Spleen (tissue), 11 donors: ENCODE results near the gene CELA2B. TPM values are rescaled to one million over a fixed set of nuclear protein-coding genes. Genes with fewer than 3 reads are reported as not detected.
"Not testable (repeated sequence)": the region's sequence is repeated elsewhere in the genome, so short reads cannot be mapped to it uniquely, and the experiment has no call there.

Experiments
- DNase-seq: peaks from one replicate; pipeline ENCODE4 v3.0.0-alpha.2; 2020
- H3K27ac ChIP-seq, 8 donors: fragments of 200-600 bp; sonication (generic) in 7 of 8; 1 replicate in 4 of 8; 2 replicates in 4 of 8; pipeline versions ENCODE4 v1.5.0 to v1.8.0; 2016 to 2021; ENCODE audit warnings: inconsistent platforms in 4 of 8, mild to moderate bottlenecking in 4 of 8, moderate library complexity in 1 of 8
- H3K27me3 ChIP-seq, 7 donors: fragments of 200-600 bp; sonication (generic) in 6 of 7; replicated peaks in 1 of 7; 1 replicate in 4 of 7; 2 replicates in 3 of 7; pipeline versions ENCODE4 v1.5.0 to v1.8.0; 2016 to 2021; ENCODE audit warnings: inconsistent platforms in 3 of 7, mild to moderate bottlenecking in 1 of 7
- H3K36me3 ChIP-seq, 6 donors: fragments of 200-600 bp; sonication (generic) in 5 of 6; 1 replicate in 4 of 6; 2 replicates in 2 of 6; pipeline versions ENCODE4 v1.5.0 to v1.8.0; 2016 to 2021; ENCODE audit warnings: inconsistent platforms in 2 of 6
- H3K4me1 ChIP-seq, 6 donors: fragments of 200-600 bp; sonication (generic) in 5 of 6; 1 replicate in 3 of 6; 2 replicates in 3 of 6; pipeline versions ENCODE4 v1.5.0 to v1.8.0; 2016 to 2021; ENCODE audit warnings: inconsistent platforms in 3 of 6
- H3K4me3 ChIP-seq, 8 donors: fragments of 200-600 bp; sonication (generic) in 7 of 8; 1 replicate in 4 of 8; 2 replicates in 4 of 8; pipeline versions ENCODE4 v1.5.0 to v1.8.0; 2016 to 2021; ENCODE audit warnings: inconsistent platforms in 4 of 8, mild to moderate bottlenecking in 4 of 8, moderate library complexity in 2 of 8
- H3K9me3 ChIP-seq, 8 donors: fragments of 200-600 bp; sonication (generic) in 7 of 8; 1 replicate in 4 of 8; 2 replicates in 4 of 8; pipeline versions ENCODE4 v1.5.0 to v1.8.0; 2016 to 2021; ENCODE audit warnings: inconsistent platforms in 4 of 8
- POLR2A ChIP-seq, 3 donors: fragments of 450-650 bp; IDR thresholded peaks; one replicate each; pipeline ENCODE4 v1.5.1; 2017; ENCODE audit warnings: antibody characterized with exemption in 3 of 3, mild to moderate bottlenecking in 1 of 3
- POLR2AphosphoS5 ChIP-seq, 3 donors: sonication (generic); formaldehyde crosslinking; IDR thresholded peaks; one replicate each; pipeline ENCODE4 v1.5.1; 2017; ENCODE audit warnings: antibody characterized with exemption in 3 of 3
- WGBS, 5 donors: extraction: QIAGEN DNeasy Blood & Tissue Kit in 3 of 5; methylation state at CpG; one replicate each; pipeline versions ENCODE4 v1.1.5 to v1.1.7; 2013 to 2018; 5-methylcytosine and 5-hydroxymethylcytosine counted together
- intact Hi-C: fragments of 100-400 bp; cut with DNase I; formaldehyde crosslinking; loops from one replicate; pipeline ENCODE4 v1.15.0; 2023; ENCODE audit warnings: low total_unique reads
- polyA plus RNA-seq, 3 donors: library from polyadenylated mRNA; stranded (reverse); fragments of 200-250 nt; gene quantifications; one replicate each; pipeline ENCODE4 v1.2.1, GENCODE V29; 2013
- total RNA-seq, 7 donors: library from RNA; depleted of rRNA in 3 of 7; stranded (reverse); fragments of >200 nt in 3 of 7; fragmentation: NEBNext Ultra II Directional in 4 of 7; extraction: Animal tissue kit (Norgen Biotek cat#: 25700) in 4 of 7; gene quantifications; one replicate each; pipeline versions ENCODE4 v1.1.0 to v1.2.1, GENCODE V29; 2016 to 2021
- TF ChIP-seq, protein P1 (sequence below), 11 experiments: fragments of 200-600 bp in 7 of 11; fragments of 450-650 bp in 4 of 11; sonication (generic) in 4 of 11; IDR thresholded peaks in 8 of 11; conservative IDR thresholded peaks in 3 of 11; 1 replicate in 7 of 11; 2 replicates in 4 of 11; pipeline versions ENCODE4 v1.4.0 to v1.8.0; 2016 to 2021; ENCODE audit warnings: antibody characterized with exemption in 11 of 11, inconsistent platforms in 4 of 11, mild to moderate bottlenecking in 1 of 11
- donor health status: healthy with polysubstance abuse.
- donor health status: DM: no; HTN: no; CAD: no; lungs with moderate emphysema.
- donor health status: DM: no; HTN: no; CAD: no.
- donor health status: Bipolar disorder and iron deficiency.
- donor health status: healthy.
- donor health status: DM: no; HTN: no; CAD: no.
- donor health status: DM: yes; HTN: yes; CAD: no.

Gene CELA2B
- total and polyA plus RNA-seq, 10 donors: 0.14 TPM; not detected in 9

- intact Hi-C loops: no loop called here
These were observed 1.0 kb downstream of the CELA2B start for GRCh38 chr1:15476927-15477326.

DNA sequence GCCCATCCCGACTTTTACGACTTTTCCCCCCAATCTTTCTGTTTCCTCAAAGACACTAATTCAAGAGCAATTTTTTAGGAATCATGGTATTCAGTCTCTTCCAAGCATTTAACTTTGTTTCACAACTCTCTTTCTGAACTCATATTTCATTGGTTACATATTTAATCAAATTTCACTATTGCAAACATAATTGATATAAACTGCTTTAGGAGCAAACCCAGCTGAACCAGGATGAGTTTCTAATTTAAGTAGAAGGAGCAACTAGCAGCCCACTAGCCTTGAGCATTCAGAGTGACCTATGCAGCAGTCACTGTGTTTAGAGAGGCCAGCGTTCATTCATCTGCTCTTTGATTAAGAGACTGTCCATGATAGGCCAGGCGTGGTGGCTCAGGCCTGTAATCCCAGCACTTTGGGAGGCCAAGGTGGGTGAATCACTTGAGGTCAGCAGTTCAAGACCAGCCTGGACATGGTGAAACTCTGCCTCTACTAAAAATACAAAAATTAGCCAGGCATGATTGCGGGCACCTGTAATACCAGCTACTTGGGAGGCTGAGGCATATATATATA, 1.8 kb downstream of the CELA2B start:
- DNase-seq: no peak
- Histone ChIP-seq H3K27me3 (no peaks in the 10 kb centered on the region), H3K9me3 (no peaks in the 10 kb centered on the region), H3K4me3 (no peak overlapping the region), H3K36me3 (no peaks in the 10 kb centered on the region), H3K4me1 (no peaks in the 10 kb centered on the region), H3K27ac (no peak overlapping the region)
- intact Hi-C loops: no loop called here
- 92 to 94% (median 92%) methylated on average over 4 to 5 of the region's 5 CpGs for WGBS, 5 donors
- TF ChIP-seq POLR2A (IDR thresholded peaks at IDR 0.05): no peak
- no peak for TF ChIP-seq POLR2AphosphoS5 (IDR thresholded peaks at IDR 0.05)
- TF ChIP-seq, protein P1, sequence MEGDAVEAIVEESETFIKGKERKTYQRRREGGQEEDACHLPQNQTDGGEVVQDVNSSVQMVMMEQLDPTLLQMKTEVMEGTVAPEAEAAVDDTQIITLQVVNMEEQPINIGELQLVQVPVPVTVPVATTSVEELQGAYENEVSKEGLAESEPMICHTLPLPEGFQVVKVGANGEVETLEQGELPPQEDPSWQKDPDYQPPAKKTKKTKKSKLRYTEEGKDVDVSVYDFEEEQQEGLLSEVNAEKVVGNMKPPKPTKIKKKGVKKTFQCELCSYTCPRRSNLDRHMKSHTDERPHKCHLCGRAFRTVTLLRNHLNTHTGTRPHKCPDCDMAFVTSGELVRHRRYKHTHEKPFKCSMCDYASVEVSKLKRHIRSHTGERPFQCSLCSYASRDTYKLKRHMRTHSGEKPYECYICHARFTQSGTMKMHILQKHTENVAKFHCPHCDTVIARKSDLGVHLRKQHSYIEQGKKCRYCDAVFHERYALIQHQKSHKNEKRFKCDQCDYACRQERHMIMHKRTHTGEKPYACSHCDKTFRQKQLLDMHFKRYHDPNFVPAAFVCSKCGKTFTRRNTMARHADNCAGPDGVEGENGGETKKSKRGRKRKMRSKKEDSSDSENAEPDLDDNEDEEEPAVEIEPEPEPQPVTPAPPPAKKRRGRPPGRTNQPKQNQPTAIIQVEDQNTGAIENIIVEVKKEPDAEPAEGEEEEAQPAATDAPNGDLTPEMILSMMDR (IDR thresholded peaks at IDR 0.05 in 8 of 11, conservative IDR thresholded peaks at IDR 0.05 in 3 of 11): no peak

More at GRCh38 chr1:15476927-15477326, 1.0 kb downstream of the CELA2B start:
- Histone ChIP-seq H3K27ac (no peak overlapping the region), H3K9me3 (no peaks in the 10 kb centered on the region), H3K4me3 (no peak overlapping the region), H3K27me3 (no peaks in the 10 kb centered on the region), H3K4me1 (no peaks in the 10 kb centered on the region), H3K36me3 (no peaks in the 10 kb centered on the region)
- TF ChIP-seq, protein P1 (IDR thresholded peaks at IDR 0.05 in 8 of 11, conservative IDR thresholded peaks at IDR 0.05 in 3 of 11): no peak
- TF ChIP-seq POLR2A (IDR thresholded peaks at IDR 0.05) (no peak), POLR2AphosphoS5 (IDR thresholded peaks at IDR 0.05) (no peak)
- DNase-seq: no peak
- 91 to 95% (median 94%) methylated on average over 3 of the region's 3 CpGs for WGBS, 5 donors

DNA sequence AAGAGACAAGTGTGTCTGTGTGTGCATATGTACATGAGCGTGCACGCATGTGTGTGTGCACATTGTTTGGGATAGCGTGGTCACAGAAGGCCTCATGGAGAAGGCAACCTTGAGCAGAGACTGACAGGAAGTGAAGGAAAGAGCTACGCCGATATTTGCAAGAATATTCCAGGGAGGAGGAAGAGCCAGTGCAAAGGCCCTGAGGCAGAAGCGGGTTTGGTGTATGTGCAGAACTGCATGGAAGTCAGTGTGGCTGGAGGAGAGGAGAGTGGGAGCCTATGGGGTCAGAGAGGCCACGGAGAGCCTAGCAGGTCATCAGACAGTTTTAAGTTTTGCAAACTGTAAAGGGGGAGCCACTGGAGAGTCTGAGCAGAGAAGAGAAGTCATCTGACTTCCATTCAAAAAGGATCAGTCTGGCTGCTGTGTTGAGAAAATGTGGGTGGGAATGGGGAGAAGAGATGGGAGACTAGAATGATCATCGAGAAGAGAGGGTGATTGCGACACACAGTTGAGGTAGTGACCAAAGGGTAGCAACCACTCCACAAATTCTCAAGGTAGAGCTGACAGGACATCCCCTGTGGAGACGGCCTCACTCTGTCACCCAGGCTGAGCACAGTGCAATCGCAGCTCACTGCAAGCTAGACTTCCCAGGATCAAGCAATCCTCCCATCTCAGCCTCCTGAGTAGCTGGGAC, 3.9 kb downstream of the CELA2B start:
- TF ChIP-seq, protein P1 (IDR thresholded peaks at IDR 0.05 in 8 of 11, conservative IDR thresholded peaks at IDR 0.05 in 3 of 11): no peak
- TF ChIP-seq POLR2A (IDR thresholded peaks at IDR 0.05) (no peak), POLR2AphosphoS5 (IDR thresholded peaks at IDR 0.05) (no peak)
- no peak for DNase-seq
- H3K27me3 ChIP-seq: no peaks in the 10 kb centered on the region
- H3K9me3 ChIP-seq: no peaks in the 10 kb centered on the region
- peaks cover 0 to 6% (median 0%) of the 10 kb centered on the region in 6 donors for H3K36me3 ChIP-seq
- no peak overlapping the region for H3K27ac ChIP-seq
- H3K4me3 ChIP-seq: no peak overlapping the region
- intact Hi-C loops: no loop called here
- no peaks in the 10 kb centered on the region for H3K4me1 ChIP-seq
- WGBS, 5 donors: 85 to 91% (median 89%) methylated on average over 11 of the region's 11 CpGs

GRCh38 chr1:15482455-15482854, 6.6 kb downstream of the CELA2B start:
- intact Hi-C loops, H3K9me3 ChIP-seq, H3K27ac ChIP-seq, H3K4me3 ChIP-seq, DNase-seq, H3K4me1 ChIP-seq, H3K27me3 ChIP-seq: not testable (repeated sequence)
- WGBS, 5 donors: 77 to 96% (median 85%) methylated on average over 6 of the region's 6 CpGs
- peaks cover 0 to 27% (median 0%) of the 10 kb centered on the region in 6 donors for H3K36me3 ChIP-seq

DNA sequence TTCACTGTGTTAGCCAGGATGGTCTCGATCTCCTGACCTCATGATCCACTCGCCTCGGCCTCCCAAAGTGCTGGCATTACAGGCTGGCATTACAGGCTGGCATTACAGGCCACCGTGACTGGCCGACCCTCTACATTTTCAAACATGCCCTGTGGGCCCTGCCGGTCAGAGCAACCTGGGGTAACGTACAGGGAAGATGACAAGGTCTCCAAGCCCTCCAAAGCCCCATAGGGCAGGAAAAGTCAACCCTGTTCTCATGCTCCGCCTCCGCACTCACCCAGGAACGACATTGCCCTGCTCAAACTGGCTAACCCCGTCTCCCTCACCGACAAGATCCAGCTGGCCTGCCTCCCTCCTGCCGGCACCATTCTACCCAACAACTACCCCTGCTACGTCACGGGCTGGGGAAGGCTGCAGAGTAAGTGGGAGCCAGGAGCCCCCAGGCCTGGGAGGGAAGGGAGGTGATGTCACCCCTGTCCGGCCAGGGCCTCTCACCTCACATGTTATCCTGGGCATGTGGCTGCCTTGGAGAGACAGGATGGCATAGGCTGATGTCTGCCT, 7.2 kb downstream of the CELA2B start:
- H3K9me3 ChIP-seq, H3K4me3 ChIP-seq, intact Hi-C loops, H3K27me3 ChIP-seq, H3K27ac ChIP-seq, H3K4me1 ChIP-seq, DNase-seq: not testable (repeated sequence)
- H3K36me3 ChIP-seq: peaks cover 0 to 27% (median 0%) of the 10 kb centered on the region in 6 donors
- 78 to 95% (median 91%) methylated on average over 7 to 14 of the region's 16 CpGs for WGBS, 5 donors
